HG02943 (cell line): Measurements from ENCODE around the gene ATP8B1.
"Not testable (repeated sequence)": the region's sequence is repeated elsewhere in the genome, so short reads cannot be mapped to it uniquely, and the experiment has no call there.

Experiments
- ATAC-seq: cut with Tn5 transposase; IDR thresholded peaks from one replicate; pipeline ENCODE4 v1.9.1; 2021; ENCODE audit warnings: mild to moderate bottlenecking, low read depth, moderate library complexity; ENCODE audit not compliant: unreplicated experiment

Gene ATP8B1

GRCh38 chr18:57737400-57738060 lies 65.6 kb downstream of the ATP8B1 start:
- ATAC-seq, result no peak

GRCh38 chr18:57735042-57735441 lies 68.1 kb downstream of the ATP8B1 start:
- ATAC-seq, result not testable (repeated sequence)

- ATAC-seq, result no peak
Observed at GRCh38 chr18:57733861-57734260, 69.3 kb downstream of the ATP8B1 start.

- no peak for ATAC-seq
Observed at GRCh38 chr18:57730146-57730545, 73.0 kb downstream of the ATP8B1 start.

- ATAC-seq, result no peak
Observed at GRCh38 chr18:57728941-57729511, 74.1 kb downstream of the ATP8B1 start.

- no peak for ATAC-seq
Observed at GRCh38 chr18:57727952-57728807, 74.9 kb downstream of the ATP8B1 start.

- not testable (repeated sequence) for ATAC-seq
Observed at GRCh38 chr18:57719211-57719935, 83.7 kb downstream of the ATP8B1 start.

GRCh38 chr18:57716549-57716948 lies 86.6 kb downstream of the ATP8B1 start:
- no peak for ATAC-seq

- ATAC-seq, result no peak
Observed at GRCh38 chr18:57715671-57716070, 87.4 kb downstream of the ATP8B1 start.

- ATAC-seq, result no peak
Observed at GRCh38 chr18:57715073-57715472, 88.0 kb downstream of the ATP8B1 start.

- no peak for ATAC-seq
Observed at GRCh38 chr18:57710226-57710625, 92.9 kb downstream of the ATP8B1 start.

- no peak for ATAC-seq
Observed at GRCh38 chr18:57709335-57709734, 93.8 kb downstream of the ATP8B1 start.

GRCh38 chr18:57708288-57708687 lies 94.8 kb downstream of the ATP8B1 start:
- no peak for ATAC-seq

GRCh38 chr18:57705832-57706595 lies 97.1 kb downstream of the ATP8B1 start:
- no peak for ATAC-seq

GRCh38 chr18:57705011-57705410 lies 98.1 kb downstream of the ATP8B1 start:
- no peak for ATAC-seq

GRCh38 chr18:57698571-57699276 lies 104.4 kb downstream of the ATP8B1 start:
- ATAC-seq, result no peak

- no peak for ATAC-seq
Observed at GRCh38 chr18:57697426-57697825, 105.7 kb downstream of the ATP8B1 start.

GRCh38 chr18:57696271-57696670 lies 106.8 kb downstream of the ATP8B1 start:
- no peak for ATAC-seq

- no peak for ATAC-seq
Observed at GRCh38 chr18:57691363-57691762, 111.8 kb downstream of the ATP8B1 start.

- ATAC-seq, result no peak
Observed at GRCh38 chr18:57687970-57688369, 115.1 kb downstream of the ATP8B1 start.
